Stimulated activated CD4-positive, alpha-beta T cell treated with anti-CD3 and anti-CD28 coated beads, Interleukin-15, amount 100 ng/mL, for 1 hour (primary cell): ENCODE measurements around the gene NPB.

Source experiments
- DNase-seq, 2 donors: peaks; one replicate each; pipeline ENCODE4 v3.0.0-alpha.2; 2020; ENCODE audit warnings: low read depth in 1 of 2, low spot score in 1 of 2

Gene NPB

GRCh38 chr17:81869221-81870130 lies 32.6 kb upstream of the NPB start:
- peak in 1 of 2 donors; percentile 18 for DNase-seq

GRCh38 chr17:81870131-81870980 lies 31.7 kb upstream of the NPB start:
- no peak for DNase-seq

GRCh38 chr17:81870981-81871386 lies 31.1 kb upstream of the NPB start, which contains the start of gene ARHGDIA:
Gene ARHGDIA (minus strand): TSS chr17:81871337. CDS start chr17:81869930, 1,407 bp downstream.
- no peak for DNase-seq

- peak; percentile 94 to 95 for DNase-seq
Observed at GRCh38 chr17:81871387-81872230, 30.4 kb upstream of the NPB start.

- DNase-seq = no peak
Observed at GRCh38 chr17:81877569-81877968, 24.5 kb upstream of the NPB start.

GRCh38 chr17:81878294-81878693 lies 23.7 kb upstream of the NPB start:
- no peak for DNase-seq

- DNase-seq = no peak
Observed at GRCh38 chr17:81879121-81879520, 22.9 kb upstream of the NPB start.

- DNase-seq = no peak
Observed at GRCh38 chr17:81884520-81884919, 17.5 kb upstream of the NPB start.

- no peak for DNase-seq
Observed at GRCh38 chr17:81884968-81885367, 17.1 kb upstream of the NPB start.

- DNase-seq = no peak
Observed at GRCh38 chr17:81885454-81885853, 16.6 kb upstream of the NPB start.

- DNase-seq = no peak
Observed at GRCh38 chr17:81885869-81886548, 16.0 kb upstream of the NPB start.

GRCh38 chr17:81888105-81888987 lies 13.7 kb upstream of the NPB start:
- no peak for DNase-seq

- no peak for DNase-seq
Observed at GRCh38 chr17:81888988-81889595, 12.9 kb upstream of the NPB start.

GRCh38 chr17:81889602-81890001 lies 12.4 kb upstream of the NPB start:
- DNase-seq = no peak

- DNase-seq = no peak
Observed at GRCh38 chr17:81890447-81891302, 11.4 kb upstream of the NPB start.

- no peak for DNase-seq
Observed at GRCh38 chr17:81891303-81891552, 10.8 kb upstream of the NPB start.

GRCh38 chr17:81895400-81895799 lies 6.6 kb upstream of the NPB start:
- DNase-seq = no peak
